Fibroblast of skin of right quadriceps (primary cell): ENCODE data around the gene FRK.

ENCODE experiments used
- DNase-seq: peaks from one replicate; pipeline ENCODE4 v3.0.0-alpha.2; 2013

The FRK gene

DNA sequence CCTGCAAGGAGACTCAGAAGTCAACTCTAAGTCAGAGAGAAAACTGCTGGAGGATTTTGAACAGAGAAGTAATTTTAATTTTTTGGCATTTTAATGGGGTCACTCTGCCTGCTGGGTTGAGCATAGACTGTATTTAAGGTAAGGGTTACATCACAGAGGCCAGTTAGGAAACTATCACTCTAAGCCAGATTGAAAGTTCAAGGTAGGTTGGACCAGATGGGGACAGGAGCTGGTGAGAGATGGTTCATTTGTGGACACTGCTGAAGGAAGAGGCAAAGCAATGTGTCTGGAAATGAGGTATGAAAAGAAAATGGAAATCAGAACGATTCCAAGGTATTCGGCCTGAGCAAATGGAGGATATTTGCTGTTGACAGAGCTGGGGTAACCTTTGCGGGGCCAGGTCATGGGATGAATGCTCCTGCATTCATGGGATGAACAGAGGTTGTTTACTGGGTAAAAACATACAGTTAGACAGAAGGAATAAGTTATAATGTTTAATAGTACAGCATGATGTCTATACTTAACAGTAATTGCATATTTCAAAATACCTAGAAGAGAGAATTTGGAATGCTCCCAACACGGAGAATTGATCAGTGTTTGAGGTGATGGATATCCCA, 26.9 kb downstream of the FRK start:
- no peak for DNase-seq

DNA sequence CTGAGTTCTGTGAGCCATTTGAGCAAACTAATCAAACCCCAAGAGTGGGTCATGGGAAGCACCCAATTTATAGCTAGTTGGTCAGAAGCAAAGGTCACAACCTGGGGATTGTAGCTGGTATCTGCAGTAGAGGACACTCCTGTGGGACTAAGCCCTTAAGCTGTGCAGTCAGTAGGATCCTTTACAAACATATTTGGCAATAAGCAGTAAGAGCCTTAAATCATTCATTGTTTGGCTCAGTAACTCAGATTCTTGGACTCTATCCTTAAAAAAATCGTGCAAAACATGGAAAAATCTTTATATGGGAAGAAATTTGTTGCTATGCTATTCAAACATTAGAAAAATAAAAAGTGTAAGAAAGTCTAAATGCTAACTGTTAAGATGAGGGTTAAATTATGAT, 29.9 kb downstream of the FRK start:
- no peak for DNase-seq

DNA sequence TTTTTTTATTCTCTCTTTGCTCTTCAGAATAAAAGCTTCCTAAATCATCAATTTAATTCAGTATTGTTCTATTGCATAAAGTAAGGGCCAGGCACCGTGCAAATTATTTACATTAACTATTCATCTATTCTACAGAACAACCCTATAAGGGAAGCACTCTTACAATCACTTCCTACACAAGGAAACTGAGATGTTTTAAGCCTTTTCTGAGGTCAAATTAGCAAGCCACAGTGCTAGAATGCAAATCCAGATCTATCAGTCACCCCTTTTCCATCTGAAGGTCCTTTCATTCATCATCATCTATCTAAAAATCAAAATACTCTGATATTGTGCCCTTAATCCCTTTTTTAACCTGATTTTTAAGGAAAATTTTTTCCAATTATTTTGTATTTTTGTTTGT, 31.2 kb downstream of the FRK start:
- DNase-seq, result no peak

DNA sequence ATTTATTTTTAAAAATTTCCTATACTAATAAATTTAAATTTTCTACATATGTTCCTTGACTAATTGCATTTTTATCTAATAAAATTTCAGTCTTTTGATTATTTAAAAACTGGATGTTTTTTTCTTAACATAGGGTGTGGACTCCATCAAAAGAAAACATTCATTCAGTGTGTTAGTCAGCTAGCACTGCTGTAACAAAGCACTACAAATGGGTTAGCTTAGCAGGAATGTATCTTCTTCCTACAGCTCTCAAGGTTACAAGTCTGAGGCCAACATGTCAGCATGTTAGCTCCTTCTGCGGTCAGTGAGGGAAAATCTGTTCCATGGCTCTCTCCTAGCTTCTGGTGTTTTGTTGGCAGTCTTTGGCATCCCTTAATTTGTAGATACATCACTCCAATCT, 32.5 kb downstream of the FRK start:
- no peak for DNase-seq

DNA sequence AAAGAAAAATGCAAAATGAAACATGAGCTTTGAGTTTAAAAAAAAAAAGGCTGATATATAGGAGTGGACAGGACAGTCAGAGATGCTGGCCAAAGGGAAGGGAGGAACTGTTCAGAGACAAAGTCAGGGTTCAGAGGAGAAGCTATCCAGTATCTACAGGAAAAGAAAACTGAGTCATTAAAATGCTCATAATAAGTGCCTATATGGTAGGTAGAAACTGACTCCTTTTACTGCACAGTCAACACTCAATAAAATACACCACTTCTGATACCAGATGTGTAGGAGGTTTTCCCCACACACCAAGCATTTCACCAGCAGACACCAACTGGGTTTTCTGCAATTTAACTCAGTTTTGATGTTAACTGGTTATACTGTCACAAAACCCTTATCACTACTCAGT, 32.9 kb downstream of the FRK start:
- DNase-seq, result no peak

DNA sequence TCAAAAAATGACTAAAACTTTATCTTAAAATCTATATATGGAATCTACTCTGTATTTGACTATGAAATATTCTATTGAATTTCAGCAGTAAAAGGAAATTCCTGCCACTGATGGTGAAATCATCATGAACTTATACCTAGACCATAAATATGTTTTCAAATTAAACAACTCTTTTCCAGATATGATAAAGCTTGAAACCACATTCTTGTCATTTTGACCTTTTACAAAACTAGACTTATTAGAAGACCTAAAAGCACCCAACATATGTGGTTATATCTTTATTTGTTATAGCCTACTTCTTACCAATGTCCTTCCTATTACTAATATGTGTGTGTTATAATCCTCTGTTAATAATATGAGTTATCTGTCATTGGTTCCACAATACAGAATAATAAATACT, 35.3 kb downstream of the FRK start:
- no peak for DNase-seq

DNA sequence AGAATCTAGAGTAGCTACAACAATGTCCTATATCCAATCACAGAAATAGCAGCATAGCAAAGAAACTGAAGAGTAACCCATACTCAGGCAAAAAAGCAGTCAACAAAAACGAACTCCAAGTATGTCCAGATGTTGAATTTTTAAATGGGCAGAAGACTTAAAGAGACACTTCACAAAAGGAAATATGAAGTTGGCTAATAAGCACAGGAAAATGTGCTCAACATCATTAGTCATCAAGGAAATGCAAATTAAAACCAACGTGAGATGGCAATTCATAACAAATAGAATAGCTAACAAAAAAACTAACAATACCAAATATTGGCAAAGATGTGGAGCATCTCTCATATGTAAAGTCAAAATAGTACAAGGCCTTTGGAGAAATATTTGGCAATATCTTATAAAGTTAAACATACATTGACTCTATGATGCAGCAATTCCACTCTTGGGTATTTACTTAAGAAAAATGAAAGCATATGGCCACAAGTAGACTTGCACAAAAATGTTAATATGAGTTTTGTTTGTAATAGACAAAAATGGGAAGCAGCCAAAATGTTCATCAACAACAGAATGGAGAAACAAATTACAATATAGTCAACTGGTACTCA, 37.7 kb downstream of the FRK start:
- no peak for DNase-seq

DNA sequence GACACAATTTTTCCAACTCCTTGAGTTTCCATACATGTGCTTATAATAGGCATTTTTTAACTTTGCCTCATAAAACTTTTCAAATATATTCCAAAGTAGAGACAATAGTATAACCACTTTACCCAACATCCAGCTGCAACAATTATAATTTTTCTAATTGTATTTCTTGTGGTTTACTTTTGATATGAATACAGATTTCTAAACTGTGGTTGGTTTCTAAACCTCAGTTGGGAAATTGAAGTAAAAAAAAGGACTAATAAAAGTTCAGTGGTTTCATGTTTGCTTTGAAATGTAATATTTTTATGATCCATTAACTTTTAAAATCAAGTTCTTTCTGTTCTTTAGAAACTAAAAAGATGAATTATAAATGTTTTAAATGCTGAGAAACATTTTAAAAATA, 40.0 kb downstream of the FRK start:
- DNase-seq, result no peak

DNA sequence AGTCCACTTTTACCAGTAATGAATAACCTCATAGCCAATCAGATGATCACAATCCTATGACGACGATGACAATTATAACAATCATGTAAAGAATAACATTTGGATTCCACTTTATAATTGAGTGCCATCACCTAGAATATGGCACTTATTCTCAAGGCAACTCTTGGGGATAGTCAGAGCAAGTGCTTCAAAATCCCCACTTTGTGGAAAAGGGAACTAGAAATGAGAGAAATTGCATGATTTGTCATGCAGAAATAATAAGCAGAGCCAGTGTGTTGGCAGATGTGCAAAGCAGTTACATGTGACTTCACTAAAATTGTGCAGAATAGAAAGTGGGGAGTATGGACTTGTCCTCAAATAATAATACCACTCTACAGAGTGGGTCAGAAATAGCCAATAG, 41.3 kb downstream of the FRK start:
- DNase-seq, result no peak

DNA sequence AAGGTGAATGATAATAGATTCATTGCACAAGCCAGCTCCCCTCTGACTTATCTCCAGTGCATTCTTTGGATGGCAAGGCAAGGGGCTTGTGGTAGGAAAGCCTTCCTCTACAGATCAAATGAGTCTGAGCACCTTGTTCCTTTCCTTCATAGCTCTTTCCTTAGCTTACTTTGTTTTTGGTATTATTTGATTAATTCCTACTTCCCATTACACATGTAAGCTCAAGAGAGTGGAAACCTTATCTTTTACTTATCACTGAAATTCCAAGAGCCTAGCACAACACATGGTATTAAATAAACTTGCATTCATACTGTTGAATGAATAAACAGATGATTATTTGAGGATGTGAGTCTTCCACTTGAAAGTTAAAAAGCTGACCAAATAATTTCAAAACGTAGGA, 41.7 kb downstream of the FRK start:
- no peak for DNase-seq

DNA sequence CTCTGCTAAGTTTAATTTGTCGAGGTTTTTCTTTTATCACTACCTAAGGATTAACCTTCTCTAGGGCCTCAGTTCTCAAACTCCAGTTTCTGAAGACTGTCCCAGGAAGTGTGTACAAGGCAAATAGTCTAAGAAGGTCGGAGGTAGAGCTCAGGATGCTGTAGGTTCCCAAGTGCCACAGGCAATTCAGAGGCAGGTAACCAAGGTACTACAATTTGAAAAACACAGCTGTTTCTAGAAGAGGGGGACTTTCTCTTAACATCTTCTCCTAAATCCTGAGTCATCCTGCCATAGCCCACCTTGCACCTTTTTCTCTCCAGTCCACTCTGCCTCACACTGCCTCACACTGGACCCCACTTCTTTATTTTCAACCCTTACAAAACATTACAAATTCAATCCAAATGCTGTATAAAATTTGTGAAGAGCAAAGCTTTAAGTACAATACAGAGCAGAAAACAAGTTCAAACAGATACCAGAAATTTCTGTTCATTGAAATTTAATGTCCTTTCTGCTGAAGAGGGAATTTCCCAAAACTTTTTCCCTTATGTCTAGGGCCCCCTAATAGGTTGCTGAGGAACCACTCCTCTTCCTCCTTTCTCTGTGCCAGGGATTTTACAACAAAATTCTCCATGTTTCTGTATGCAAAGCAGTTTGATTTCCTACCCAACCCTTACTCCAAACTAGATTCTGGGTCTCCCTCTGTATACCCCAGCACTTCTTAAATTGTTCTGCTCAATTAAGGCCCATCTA, 43.0 kb downstream of the FRK start:
- DNase-seq, result no peak

DNA sequence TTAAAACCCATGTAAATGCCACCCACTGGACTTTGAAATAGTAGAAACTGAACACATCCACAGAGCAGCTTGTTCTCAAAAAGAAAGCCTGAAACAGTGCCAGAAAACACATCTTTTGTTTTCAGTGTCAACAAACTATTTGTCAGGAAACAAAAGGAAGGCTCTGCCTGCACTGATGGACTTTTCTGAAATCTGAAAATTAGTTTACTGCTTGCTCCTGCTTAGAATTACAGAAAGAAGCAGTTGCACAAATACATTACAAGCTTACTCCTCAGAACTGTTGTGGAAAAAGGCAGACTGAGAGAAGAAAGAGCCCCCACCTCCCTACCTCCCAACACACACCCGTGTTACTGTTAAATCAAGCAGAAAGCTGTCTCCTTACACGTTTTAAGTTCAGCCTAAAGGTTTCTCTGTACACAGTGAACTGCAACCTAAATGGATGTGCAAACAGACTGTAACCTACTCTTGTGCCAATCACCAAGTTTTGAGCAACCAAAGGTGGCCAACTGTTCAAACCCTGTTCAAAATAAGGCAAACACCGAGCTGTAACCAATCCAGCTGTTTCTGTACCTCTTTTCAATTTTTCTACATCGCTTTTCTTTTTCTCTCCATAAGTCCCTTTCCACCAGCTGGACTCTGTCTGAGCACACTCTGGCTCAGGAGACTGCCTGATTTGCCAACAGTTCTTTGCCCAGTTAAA, 43.7 kb downstream of the FRK start:
- no peak for DNase-seq

DNA sequence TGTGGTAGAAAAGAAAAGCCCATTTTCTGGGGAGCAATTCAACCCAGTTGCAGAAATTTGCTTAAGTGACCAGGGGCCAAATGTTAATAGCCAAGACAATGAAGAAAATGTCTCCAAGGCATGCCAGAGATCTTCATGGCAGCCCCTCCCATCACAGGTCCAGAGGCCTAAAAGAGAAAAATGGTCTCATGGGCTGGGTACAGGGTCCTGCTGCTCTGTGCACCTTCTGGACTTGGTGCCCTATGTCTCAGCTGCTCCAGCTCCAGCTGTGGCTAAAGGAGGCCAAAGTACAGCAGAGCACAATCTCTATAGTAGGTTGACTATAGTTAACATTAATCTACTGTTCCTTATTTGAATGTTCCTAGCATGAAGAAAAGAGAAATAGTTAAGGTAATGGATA, 44.7 kb downstream of the FRK start:
- DNase-seq, result no peak

DNA sequence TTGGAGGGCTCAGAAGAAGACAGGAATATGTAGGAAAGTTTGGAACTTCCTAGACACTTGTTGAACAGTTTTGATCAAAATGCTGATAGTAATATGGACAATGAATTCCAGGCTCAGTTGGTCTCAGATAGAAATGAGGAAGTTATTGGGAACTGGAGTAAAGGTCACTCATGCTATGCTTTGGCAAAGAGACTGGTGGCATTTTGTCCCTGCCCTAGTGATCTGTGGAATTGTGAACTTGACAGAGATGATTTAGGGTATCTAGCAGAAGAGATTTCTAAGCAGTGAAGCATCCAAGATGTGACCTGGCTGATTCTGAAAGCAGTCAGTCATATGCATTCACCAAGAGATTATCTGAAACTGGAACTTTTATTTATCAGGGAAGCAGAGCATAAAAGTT, 45.1 kb downstream of the FRK start:
- DNase-seq, result no peak

DNA sequence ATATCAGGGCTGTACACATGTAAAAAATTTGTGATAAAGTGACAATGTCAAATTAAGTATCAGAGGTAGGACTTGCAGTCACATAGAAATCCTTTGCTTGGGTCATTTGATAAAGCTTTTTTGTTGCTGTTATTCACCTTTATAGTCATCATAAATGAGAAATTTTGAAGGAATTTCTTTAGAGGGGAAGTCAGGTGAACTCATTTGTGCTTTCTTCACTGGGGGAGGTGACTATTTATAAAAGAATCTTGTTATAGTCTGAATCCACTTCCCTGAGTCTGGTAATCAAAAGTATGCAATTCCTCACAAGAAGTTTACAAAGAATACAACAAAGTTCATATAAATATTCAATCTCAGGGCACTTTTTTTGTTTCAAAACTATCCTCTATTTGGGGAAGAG, 47.7 kb downstream of the FRK start:
- DNase-seq, result no peak

DNA sequence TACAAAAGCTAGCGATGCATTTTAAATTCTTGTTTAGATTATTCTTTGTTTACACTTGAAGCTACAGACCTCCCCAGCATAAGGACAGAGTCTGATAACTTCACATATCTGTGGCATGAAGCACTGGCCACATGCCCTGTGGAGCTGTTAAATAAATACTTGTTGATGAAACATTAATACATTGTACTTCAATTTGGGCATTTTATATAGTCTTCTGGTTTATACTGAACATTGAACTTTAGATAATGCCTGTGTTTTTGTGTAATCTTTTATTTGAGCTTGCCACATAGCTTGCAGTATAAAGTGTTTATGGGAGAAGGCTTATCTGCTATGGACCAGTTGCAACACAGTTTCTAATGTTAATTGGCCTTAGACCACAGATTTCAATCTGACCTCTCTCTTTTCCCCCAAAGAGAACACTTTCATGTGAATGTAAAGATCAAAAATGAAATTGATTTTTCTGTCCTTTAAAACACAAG, 48.2 kb downstream of the FRK start:
- peak; percentile 7 for DNase-seq

DNA sequence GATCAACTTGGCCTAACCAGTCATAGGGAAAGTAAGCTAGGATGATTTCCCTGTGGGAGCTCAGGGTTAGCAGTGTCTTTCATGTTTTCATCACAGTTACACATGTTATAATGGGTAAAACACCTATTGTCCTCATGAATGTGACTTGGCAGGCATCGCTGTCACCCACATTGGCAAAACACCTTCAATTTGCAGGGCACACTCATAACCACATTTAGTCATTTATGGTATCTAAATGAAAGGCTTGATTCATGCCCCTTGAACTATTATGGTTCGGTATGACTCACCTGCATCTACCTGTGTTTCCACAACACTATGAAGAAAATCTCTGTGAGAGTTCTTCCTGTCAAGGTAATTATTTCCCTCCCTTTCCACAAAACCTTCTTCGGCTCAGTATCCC, 49.2 kb downstream of the FRK start:
- no peak for DNase-seq

DNA sequence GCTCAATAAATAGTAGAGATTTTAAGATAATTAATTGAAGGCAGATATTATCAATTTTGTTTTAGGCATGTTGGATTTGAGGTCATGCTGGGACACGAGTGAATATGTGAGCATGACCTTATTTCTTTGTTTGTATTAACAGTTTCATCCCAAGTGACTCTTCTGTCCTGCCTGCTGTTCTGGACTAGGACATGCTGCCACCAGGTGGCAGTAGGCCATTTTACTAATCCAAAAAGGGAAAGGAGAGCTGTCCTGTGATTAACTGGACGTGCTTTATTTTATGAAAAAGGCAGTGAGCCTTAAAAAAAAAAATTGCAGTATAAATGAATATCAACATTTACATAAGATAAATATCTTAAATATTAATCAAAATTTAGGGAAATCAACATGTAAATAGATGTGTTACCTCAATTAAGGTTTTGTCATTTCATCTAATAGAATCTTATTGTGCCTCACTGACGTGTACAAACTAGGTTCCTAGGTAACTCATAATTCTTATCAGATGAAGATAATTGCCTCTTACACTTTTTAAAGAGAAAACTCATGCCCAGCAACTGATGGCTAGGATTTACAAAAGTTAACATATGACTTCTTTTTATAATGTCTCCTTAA, 49.8 kb downstream of the FRK start:
- DNase-seq, result peak; percentile 54

DNA sequence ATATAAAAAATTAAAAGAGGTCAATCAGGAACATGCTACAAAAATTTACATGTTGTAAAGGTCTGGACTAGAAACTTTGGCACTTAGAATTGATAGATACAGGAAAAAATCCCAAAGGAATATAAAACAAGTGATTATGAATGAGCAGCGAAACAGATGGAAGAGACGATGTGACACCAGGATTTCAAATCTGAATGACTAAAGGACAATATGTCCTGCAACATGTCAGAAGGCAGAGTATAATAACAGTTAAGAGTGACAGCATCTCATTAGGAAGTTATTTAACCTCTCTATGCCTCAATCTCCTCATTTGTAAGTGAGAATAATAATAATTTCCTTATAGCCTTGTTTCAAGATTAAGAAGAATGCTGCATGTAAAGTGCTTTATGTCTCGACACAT, 50.3 kb downstream of the FRK start:
- DNase-seq, result no peak

DNA sequence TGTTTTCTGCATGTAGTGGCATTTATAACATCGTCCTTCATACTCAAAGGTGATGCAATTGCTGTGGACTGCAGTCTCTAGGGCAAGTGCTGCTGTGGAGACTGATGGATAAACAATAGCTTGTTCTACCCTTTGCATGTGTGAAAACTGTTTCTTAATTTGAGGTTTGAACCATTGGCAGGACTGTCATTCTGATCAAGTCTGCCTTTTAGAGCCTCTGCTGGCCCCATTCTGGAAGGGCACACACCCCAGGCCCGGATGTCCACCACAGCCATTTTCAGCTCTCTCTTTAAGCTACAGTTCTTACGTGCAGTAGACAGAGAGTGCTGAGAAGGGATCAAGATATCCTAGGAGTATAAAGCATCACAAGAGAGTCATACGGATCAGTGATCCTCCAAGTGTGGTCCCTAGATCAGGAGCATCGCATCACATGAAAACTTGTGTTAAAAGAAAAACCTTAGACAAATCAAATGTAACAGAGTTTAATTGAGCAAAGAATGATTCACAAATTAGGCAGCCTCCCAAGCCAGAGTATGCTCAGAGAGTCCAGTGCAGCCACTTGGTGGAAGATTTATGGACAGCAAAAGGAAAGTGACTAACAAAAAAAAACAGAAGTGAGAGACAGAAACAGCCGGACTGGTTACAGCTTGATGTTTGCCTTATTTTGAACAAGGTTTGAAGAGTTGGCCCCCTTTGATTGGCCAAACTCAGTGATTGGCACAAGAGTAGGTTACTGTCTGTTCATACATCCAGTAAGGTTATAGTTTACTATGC, 52.0 kb downstream of the FRK start:
- peak; percentile 84 for DNase-seq

DNA sequence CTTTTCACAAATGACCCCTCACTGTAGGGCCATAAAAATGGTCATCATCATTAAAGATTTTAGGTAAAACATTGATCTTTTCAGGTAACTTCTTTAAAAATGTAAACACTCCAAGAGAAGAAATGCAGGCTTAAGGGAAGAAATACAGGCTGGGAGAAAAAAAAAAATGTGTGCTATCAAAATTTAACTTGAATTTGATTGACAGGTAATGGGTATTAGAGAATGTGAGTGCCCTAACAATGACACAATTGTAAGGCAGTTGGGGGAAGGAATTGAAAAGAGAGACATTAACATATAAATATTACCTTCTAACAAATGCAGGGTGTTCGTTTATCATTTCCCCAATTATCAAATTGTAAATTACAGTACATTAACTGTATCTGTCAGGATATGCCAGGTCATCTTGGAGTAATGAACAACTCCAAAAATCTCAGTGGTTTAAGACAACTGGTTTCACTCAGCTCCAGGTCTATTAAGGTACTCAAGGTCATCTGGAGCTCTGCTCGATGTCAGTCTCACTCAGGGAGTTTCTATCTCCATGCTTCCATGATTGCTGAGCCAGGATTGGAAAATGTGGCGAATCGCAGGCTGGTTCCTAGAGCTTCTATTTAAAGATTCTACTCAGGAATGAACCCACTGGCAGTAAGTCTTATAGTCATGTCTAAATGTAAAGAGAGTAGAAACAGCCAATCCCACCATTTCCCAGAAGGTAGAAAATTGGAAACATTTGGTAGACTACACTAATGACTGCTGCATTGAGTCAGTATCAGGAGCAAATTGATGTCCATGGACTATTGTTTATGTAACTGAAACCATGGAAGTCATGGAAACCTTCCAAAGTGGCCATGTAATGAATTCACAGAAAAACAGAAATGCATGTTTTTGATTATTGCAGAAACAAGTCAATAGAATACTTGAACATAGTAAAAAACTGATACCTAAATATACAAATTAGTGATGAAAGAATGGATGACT, 55.6 kb downstream of the FRK start:
- DNase-seq, result peak; percentile 74
